ENCODE measurements around the gene TMEM40. TPM values are rescaled to one million over a fixed set of nuclear protein-coding genes. Genes with fewer than 3 reads are reported as not detected.

Gene TMEM40
- total RNA-seq, 3 donors from 2014 or later (not counting 1 experiment from before 2014, with no cell fraction given), result 5.3 to 6.5 TPM; not detected in 1

GRCh38 chr3:12707449-12707848 is 51.6 kb downstream of the TMEM40 start:
- H3K36me3 Mint-ChIP-seq, result no peaks in the 10 kb centered on the region
- 83% methylated on average over 2 of the region's 2 CpGs for WGBS (ENCODE audit: insufficient coverage)
- Histone ChIP-seq H3K27ac (ENCODE audit: low read length) (no peak overlapping the region), H3K36me3 (ENCODE audit: control insufficient read depth, insufficient read depth, low read length) (no peaks in the 10 kb centered on the region), H3K4me3 (ENCODE audit: low read length) (no peak overlapping the region), H3K27me3 (ENCODE audit: control insufficient read depth, insufficient read depth, low read length) (no peaks in the 10 kb centered on the region), H3K9me3 (ENCODE audit: control insufficient read depth, insufficient read depth, low read length) (no peaks in the 10 kb centered on the region), H3K4me1 (ENCODE audit: control insufficient read depth, insufficient read depth, low read length) (no peaks in the 10 kb centered on the region)
- intact Hi-C loops (cut with micrococcal nuclease), result no loop called here
- no peak for TF ChIP-seq CTCF (IDR thresholded peaks at IDR 0.05)
- H3K27me3 Mint-ChIP-seq (ENCODE audit: low read depth in 2 of 2), result peaks cover 11 to 51% of the 10 kb centered on the region in 2 donors
- H3K4me1 Mint-ChIP-seq, result no peaks in the 10 kb centered on the region
- DNase-seq (no peak), ATAC-seq (no peak)
- H3K27ac Mint-ChIP-seq, result no peak overlapping the region
- no peaks in the 10 kb centered on the region for H3K9me3 Mint-ChIP-seq
- no peak overlapping the region for H3K4me3 Mint-ChIP-seq

GRCh38 chr3:12706504-12707253 is 52.4 kb downstream of the TMEM40 start:
- ATAC-seq (peak; percentile 87 to 99 (median 99)), DNase-seq (peak; percentile 43 to 74)
- Histone ChIP-seq H3K27me3 (ENCODE audit: control insufficient read depth, insufficient read depth, low read length) (no peaks in the 10 kb centered on the region), H3K27ac (ENCODE audit: low read length) (no peak overlapping the region), H3K4me1 (ENCODE audit: control insufficient read depth, insufficient read depth, low read length) (no peaks in the 10 kb centered on the region), H3K36me3 (ENCODE audit: control insufficient read depth, insufficient read depth, low read length) (no peaks in the 10 kb centered on the region), H3K9me3 (ENCODE audit: control insufficient read depth, insufficient read depth, low read length) (no peaks in the 10 kb centered on the region), H3K4me3 (ENCODE audit: low read length) (no peak overlapping the region)
- Mint-ChIP-seq H3K27me3 (ENCODE audit: low read depth in 2 of 2) (peaks cover 10 to 47% of the 10 kb centered on the region in 2 donors), H3K4me1 (no peaks in the 10 kb centered on the region), H3K9me3 (no peaks in the 10 kb centered on the region), H3K36me3 (no peaks in the 10 kb centered on the region), H3K27ac (no peak overlapping the region), H3K4me3 (no peak overlapping the region)
- intact Hi-C loops (cut with micrococcal nuclease), result loop anchor here (1.0 kb wide), 1 partner anchor 14 kb away; no protein-coding TSS in a partner anchor
- peak; percentile 78 for TF ChIP-seq CTCF (IDR thresholded peaks at IDR 0.05)
- 83% methylated on average over 2 of the region's 2 CpGs for WGBS (ENCODE audit: insufficient coverage)

- peaks cover 8 to 47% of the 10 kb centered on the region in 2 donors for H3K27me3 Mint-ChIP-seq (ENCODE audit: low read depth in 2 of 2)
- intact Hi-C loops (cut with micrococcal nuclease), result loop anchor here (1.0 kb wide), 1 partner anchor 14 kb away; no protein-coding TSS in a partner anchor
- no peak overlapping the region for H3K27ac Mint-ChIP-seq
- ATAC-seq, result no peak
- H3K27me3 ChIP-seq (ENCODE audit: control insufficient read depth, insufficient read depth, low read length), result no peaks in the 10 kb centered on the region
- no CpG with 5 or more reads among the region's 1 CpG for whole genome bisulfite sequencing (ENCODE audit: insufficient coverage)
- no peak overlapping the region for H3K27ac ChIP-seq (ENCODE audit: low read length)
- H3K36me3 Mint-ChIP-seq, result no peaks in the 10 kb centered on the region
- TF ChIP-seq CTCF (IDR thresholded peaks at IDR 0.05), result no peak
- no peaks in the 10 kb centered on the region for H3K9me3 ChIP-seq (ENCODE audit: control insufficient read depth, insufficient read depth, low read length)
- H3K4me1 ChIP-seq (ENCODE audit: control insufficient read depth, insufficient read depth, low read length), result no peaks in the 10 kb centered on the region
- no peaks in the 10 kb centered on the region for H3K36me3 ChIP-seq (ENCODE audit: control insufficient read depth, insufficient read depth, low read length)
- no peak overlapping the region for H3K4me3 Mint-ChIP-seq
- no peaks in the 10 kb centered on the region for H3K4me1 Mint-ChIP-seq
- H3K4me3 ChIP-seq (ENCODE audit: low read length), result no peak overlapping the region
- no peaks in the 10 kb centered on the region for H3K9me3 Mint-ChIP-seq
- DNase-seq, result no peak
Measured at GRCh38 chr3:12705981-12706380, 53.1 kb downstream of the TMEM40 start.
